Measurements from ENCODE around the gene THBS1.

Gene THBS1

GRCh38 chr15:39575180-39575579, 5.7 kb upstream of the THBS1 start:
- peak; percentile 14 for DNase-seq

- DNase-seq: no peak
Measured at GRCh38 chr15:39578851-39579486, 1.9 kb upstream of the THBS1 start.

- DNase-seq: no peak
Measured at GRCh38 chr15:39579487-39580116, 1.3 kb upstream of the THBS1 start.

- DNase-seq: peak; percentile 63
Measured at GRCh38 chr15:39580117-39580484, 778 bp upstream of the THBS1 start.

GRCh38 chr15:39581242-39581792, 438 bp downstream of the THBS1 start:
- DNase-seq: no peak

GRCh38 chr15:39581793-39582285, 960 bp downstream of the THBS1 start:
- DNase-seq: peak; percentile 8

- DNase-seq: no peak
Measured at GRCh38 chr15:39582286-39582976, 1.6 kb downstream of the THBS1 start.

- no peak for DNase-seq
Measured at GRCh38 chr15:39582977-39583595, 2.2 kb downstream of the THBS1 start.

- DNase-seq: no peak
Measured at GRCh38 chr15:39583596-39584265, 2.9 kb downstream of the THBS1 start.

- no peak for DNase-seq
Measured at GRCh38 chr15:39584266-39584659, 3.4 kb downstream of the THBS1 start.

- no peak for DNase-seq
Measured at GRCh38 chr15:39584662-39585388, 3.9 kb downstream of the THBS1 start.

GRCh38 chr15:39585389-39585841, 4.5 kb downstream of the THBS1 start:
- DNase-seq: no peak

- no peak for DNase-seq
Measured at GRCh38 chr15:39585871-39586301, 5.0 kb downstream of the THBS1 start.

GRCh38 chr15:39586387-39587095, 5.7 kb downstream of the THBS1 start:
- no peak for DNase-seq

GRCh38 chr15:39587096-39587721, 6.3 kb downstream of the THBS1 start:
- no peak for DNase-seq

- DNase-seq: no peak
Measured at GRCh38 chr15:39587731-39588530, 7.1 kb downstream of the THBS1 start.

GRCh38 chr15:39588531-39589192, 7.8 kb downstream of the THBS1 start:
- DNase-seq: no peak

GRCh38 chr15:39589193-39589814, 8.4 kb downstream of the THBS1 start:
- no peak for DNase-seq

Measured in NCI-H146 (cell line).